Placental pericyte (primary cell): ENCODE results near the gene NUBP2. TPM values are rescaled to one million over a fixed set of nuclear protein-coding genes. Genes with fewer than 3 reads are reported as not detected.

Experiments
- small RNA-seq: library from RNA; depleted of rRNA; stranded (forward); fragments of <200 nt; gene quantifications from one replicate; pipeline ENCODE3, GENCODE V24; 2012; ENCODE audit warnings: low replicate concordance
- total RNA-seq: library from RNA; depleted of rRNA; stranded (reverse); fragments of >200 nt; gene quantifications from 2 replicates; pipeline ENCODE4 v1.2.3, GENCODE V29; 2012

The NUBP2 gene, protein sequence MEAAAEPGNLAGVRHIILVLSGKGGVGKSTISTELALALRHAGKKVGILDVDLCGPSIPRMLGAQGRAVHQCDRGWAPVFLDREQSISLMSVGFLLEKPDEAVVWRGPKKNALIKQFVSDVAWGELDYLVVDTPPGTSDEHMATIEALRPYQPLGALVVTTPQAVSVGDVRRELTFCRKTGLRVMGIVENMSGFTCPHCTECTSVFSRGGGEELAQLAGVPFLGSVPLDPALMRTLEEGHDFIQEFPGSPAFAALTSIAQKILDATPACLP
- 78.1 and 96.1 TPM in 2 replicates for total RNA-seq

DNA sequence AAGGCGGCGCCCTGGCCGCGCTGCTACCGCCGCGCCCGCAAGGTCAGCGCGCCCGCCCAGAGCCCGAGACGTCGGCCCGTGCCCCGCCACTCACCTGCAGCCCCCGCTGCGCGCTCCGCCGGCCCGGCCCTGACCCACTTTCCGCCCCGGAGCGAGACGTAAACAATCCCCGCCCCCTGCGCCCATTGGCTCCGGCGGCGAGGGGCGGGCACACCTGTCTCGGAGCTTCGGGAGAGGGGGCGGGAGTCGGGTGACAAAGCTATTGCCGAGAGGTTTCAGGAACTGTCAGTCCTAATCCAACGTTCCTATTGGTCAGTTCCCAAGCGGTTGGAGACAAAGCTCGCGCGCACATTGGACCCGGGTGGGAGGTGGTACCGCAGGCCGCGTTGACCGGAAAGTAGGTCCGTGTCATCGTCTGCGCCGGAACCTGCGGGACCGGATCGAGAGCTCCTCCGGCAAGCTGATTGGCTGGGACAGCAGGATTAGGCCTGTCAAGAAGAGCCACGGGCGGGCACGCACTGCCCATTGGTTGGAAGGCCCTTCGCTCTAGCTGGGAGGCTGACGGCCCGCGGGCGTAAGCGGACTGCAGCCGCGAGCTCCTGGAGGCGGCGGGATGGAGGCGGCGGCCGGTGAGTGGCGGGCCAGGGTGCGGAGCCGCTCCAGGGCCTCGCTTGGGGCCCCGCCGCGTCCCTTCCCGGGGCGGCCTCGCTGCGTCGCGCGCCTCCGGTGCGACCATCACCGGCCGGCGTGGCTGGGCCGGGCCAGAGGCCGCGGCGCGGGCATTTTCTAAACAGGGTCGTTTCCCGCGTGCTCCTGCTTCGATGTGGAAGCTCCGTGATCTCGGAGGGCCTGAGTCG, at the start of gene NUBP2, which contains the start of gene SPSB3:
Gene NUBP2, plus strand, starts transcription at position 553 of the 857 bp plus-strand sequence. Its CDS starts 61 bp downstream, at position 614.
Gene SPSB3, minus strand, starts transcription at position 164 of the 857 bp plus-strand sequence. CDS start 1,088 bp downstream, outside the sequence.

DNA sequence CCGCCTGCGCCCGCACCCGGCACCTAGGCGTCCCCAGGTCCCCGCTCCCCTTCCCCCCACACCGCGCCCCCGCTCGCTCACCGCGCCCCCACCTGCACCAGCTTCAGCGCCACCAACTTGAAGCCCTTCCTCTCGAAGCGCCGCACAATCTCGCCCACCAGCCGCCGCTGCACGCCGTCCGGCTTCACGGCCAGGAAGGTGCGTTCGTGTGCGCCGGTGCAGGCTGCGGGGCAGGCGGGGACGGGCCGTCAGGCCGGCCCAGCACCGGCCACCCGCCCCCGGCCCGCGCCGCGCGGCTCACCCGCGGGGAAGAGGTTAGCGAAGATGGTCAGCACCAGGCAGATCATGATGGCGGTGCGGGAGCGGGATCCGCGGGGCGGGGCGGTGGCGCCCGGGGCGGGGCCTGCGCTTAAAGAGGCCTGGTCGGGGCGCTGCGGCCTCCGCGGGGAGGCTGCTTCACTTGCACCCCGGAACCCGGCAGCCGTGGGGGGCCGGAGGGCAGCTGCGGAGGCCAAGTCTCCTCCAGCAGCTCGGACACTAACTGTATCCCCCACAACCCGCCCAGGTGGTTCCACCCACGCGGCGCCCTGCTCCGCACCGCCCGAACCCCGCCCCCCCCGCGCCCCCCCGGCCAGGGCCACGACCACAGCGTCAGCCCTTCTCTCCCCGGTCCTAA, 11.4 kb upstream of the NUBP2 start, which contains the start of gene NME3:
Gene NME3, minus strand, starts transcription at position 356 of the 676 bp plus-strand sequence. Its CDS starts 9 bp downstream, at position 347.

GRCh38 chr16:1772362-1772907, 10.3 kb upstream of the NUBP2 start, which contains the start of gene EME2:
EME2 (plus strand) TSS chr16:1772810; CDS start chr16:1773228, 418 bp downstream.

DNA sequence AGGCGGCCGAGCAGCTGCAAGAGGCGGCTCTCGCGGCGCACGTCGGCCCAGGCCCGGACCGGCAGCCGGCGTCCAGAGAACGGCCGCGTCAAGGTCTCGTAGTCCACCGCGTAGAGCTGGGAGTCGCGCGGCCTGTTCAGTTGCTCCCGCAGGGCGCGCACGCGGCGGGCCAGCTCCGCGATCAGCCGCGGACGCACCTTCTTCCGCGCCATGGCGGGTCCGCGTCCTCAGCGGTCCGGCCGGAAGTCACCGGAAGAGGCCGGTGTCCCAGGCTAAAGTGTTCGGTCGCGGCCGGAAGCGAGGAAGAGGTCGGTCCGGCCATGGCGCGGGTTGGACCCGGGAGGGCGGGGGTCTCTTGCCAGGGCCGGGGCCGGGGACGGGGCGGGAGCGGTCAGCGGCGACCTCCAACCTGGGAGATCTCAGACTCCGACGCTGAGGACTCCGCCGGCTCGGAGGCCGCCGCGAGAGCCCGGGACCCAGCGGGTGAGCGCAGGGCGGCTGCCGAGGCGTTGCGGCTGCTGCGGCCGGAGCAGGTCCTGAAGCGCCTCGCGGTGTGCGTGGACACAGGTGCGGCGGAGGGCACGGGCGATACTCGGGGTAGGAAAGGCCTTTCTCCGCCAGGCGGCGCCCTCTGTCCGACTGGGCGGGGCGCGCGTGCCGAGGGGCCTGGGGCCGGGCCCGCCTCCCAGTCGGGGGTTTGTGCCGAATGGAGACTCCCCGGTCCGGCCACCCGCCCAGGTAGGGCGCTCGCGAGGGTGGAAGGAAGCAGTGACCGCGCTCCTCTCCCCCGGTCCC, 9.7 kb upstream of the NUBP2 start, which contains the start of gene MRPS34:
Gene MRPS34, minus strand, starts transcription at position 227 of the 795 bp plus-strand sequence. Its CDS starts 15 bp downstream, at position 212.

GRCh38 chr16:1793578-1794220, 10.9 kb downstream of the NUBP2 start, which contains the start of gene IGFALS:
IGFALS (minus strand) TSS chr16:1793705; CDS start chr16:1793652, 53 bp downstream.

DNA sequence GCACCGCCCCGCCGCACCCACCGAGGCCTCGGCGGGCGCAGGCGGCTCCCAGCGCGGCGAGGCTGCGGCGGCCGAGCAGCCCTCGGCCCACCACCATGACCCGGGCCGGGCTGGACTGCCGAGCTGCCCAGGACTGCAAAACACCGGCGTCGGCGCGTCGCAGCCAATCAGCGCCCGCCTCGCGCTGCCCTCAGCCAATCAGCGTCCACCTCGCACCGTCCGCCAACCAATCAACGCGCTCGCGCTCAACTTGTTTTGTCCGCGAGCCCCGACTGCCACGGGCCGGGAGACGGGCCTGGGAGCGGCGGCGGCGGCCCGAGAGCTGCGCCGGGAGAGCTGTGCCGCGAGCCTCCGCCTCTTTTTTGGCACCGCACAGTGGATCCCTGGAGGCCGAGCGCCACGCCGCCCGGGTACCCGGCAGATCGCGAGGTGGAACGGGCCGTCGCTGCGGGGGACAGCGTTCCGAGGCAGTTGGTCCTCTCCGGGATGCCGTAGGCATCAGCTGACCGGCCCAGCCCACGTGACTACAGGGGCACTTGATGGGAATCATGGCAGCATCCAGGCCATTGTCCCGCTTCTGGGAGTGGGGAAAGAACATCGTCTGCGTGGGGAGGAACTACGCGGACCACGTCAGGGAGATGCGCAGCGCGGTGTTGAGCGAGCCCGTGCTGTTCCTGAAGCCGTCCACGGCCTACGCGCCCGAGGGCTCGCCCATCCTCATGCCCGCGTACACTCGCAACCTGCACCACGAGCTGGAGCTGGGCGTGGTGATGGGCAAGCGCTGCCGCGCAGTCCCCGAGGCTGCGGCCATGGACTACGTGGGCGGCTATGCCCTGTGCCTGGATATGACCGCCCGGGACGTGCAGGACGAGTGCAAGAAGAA, 44.2 kb downstream of the NUBP2 start, which contains the start of the genes FAHD1 and HAGH:
Gene FAHD1, plus strand, starts transcription at position 516 of the 883 bp plus-strand sequence. Its CDS starts 33 bp downstream, at position 549.
Gene HAGH, minus strand, starts transcription at position 135 of the 883 bp plus-strand sequence. Its CDS starts 38 bp downstream, at position 97.

Small RNAs within 50 kb of the gene (small RNA-seq; reads per million reads assigned to genes)
- 0.55 reads per million, percentile 22 among the genes with 10 or more reads in this experiment for gene MIR3177

Other genes starting within 250 kb of the NUBP2 start
- gene TMEM204, start 249.3 kb upstream of the NUBP2 start, total RNA-seq, result 9.6 and 39.7 TPM in 2 replicates
- 22.8 and 25.2 TPM in 2 replicates for gene IFT140, start 170.9 kb upstream of the NUBP2 start, total RNA-seq
- 9.8 and 16.0 TPM in 2 replicates for gene CRAMP1, start 170.6 kb upstream of the NUBP2 start, total RNA-seq
- 25.6 and 84.6 TPM in 2 replicates for gene JPT2, start 104.7 kb upstream of the NUBP2 start, total RNA-seq
- gene MAPK8IP3, start 76.8 kb upstream of the NUBP2 start, total RNA-seq, result 38.7 and 65.4 TPM in 2 replicates
- 24.5 and 42.1 TPM in 2 replicates for gene NME3, start 11.4 kb upstream of the NUBP2 start, total RNA-seq
- 10.3 and 14.5 TPM in 2 replicates for gene EME2, start 10.2 kb upstream of the NUBP2 start, total RNA-seq
- gene MRPS34, start 9.8 kb upstream of the NUBP2 start, total RNA-seq, result 57.6 and 82.5 TPM in 2 replicates
- 32.2 and 38.1 TPM in 2 replicates for gene SPSB3, start 389 bp upstream of the NUBP2 start, total RNA-seq
- gene IGFALS, start 10.7 kb downstream of the NUBP2 start, total RNA-seq, result under 0.01 TPM in 2 replicates
- gene HAGH, start 43.9 kb downstream of the NUBP2 start, total RNA-seq, result 28.1 and 56.2 TPM in 2 replicates
- 66.3 and 77.3 TPM in 2 replicates for gene FAHD1, start 44.2 kb downstream of the NUBP2 start, total RNA-seq
- not detected in 2 replicates for gene MEIOB, start 89.2 kb downstream of the NUBP2 start, total RNA-seq
- not detected in 2 replicates for gene HS3ST6, start 135.5 kb downstream of the NUBP2 start, total RNA-seq
- 13.3 and 15.3 TPM in 2 replicates for gene MSRB1, start 160.2 kb downstream of the NUBP2 start, total RNA-seq
- gene RPL3L, start 171.7 kb downstream of the NUBP2 start, total RNA-seq, result not detected in 2 replicates
- gene NDUFB10, start 176.6 kb downstream of the NUBP2 start, total RNA-seq, result 103 and 191 TPM in 2 replicates
- gene RPS2, start 181.9 kb downstream of the NUBP2 start, total RNA-seq, result 1,155 and 3,788 TPM in 2 replicates
- gene RNF151, start 183.9 kb downstream of the NUBP2 start, total RNA-seq, result 0.43 TPM in 1 of 2 replicates, not detected in the other
- gene TBL3, start 189.1 kb downstream of the NUBP2 start, total RNA-seq, result 49.8 and 57.6 TPM in 2 replicates
- gene NOXO1, start 198.5 kb downstream of the NUBP2 start, total RNA-seq, result 0.44 TPM in 1 of 2 replicates, not detected in the other
- 14.6 and 15.3 TPM in 2 replicates for gene GFER, start 201.2 kb downstream of the NUBP2 start, total RNA-seq
- 0.86 and 5.7 TPM in 2 replicates for gene SYNGR3, start 207.0 kb downstream of the NUBP2 start, total RNA-seq
- gene ZNF598, start 226.9 kb downstream of the NUBP2 start, total RNA-seq, result 39.2 and 54.9 TPM in 2 replicates
- gene NPW, start 236.8 kb downstream of the NUBP2 start, total RNA-seq, result 0.22 and 1.0 TPM in 2 replicates
- 53.2 and 107 TPM in 2 replicates for gene NHERF2, start 243.9 kb downstream of the NUBP2 start, total RNA-seq